HG02642 (cell line): ENCODE data around the gene RIPK1.
"Not testable (repeated sequence)": the region's sequence is repeated elsewhere in the genome, so short reads cannot be mapped to it uniquely, and the experiment has no call there.

Experiments used
- ATAC-seq: cut with Tn5 transposase; IDR thresholded peaks from one replicate; pipeline ENCODE4 v1.9.1; 2021; ENCODE audit warnings: mild to moderate bottlenecking; ENCODE audit not compliant: unreplicated experiment, poor library complexity

The RIPK1 gene

DNA sequence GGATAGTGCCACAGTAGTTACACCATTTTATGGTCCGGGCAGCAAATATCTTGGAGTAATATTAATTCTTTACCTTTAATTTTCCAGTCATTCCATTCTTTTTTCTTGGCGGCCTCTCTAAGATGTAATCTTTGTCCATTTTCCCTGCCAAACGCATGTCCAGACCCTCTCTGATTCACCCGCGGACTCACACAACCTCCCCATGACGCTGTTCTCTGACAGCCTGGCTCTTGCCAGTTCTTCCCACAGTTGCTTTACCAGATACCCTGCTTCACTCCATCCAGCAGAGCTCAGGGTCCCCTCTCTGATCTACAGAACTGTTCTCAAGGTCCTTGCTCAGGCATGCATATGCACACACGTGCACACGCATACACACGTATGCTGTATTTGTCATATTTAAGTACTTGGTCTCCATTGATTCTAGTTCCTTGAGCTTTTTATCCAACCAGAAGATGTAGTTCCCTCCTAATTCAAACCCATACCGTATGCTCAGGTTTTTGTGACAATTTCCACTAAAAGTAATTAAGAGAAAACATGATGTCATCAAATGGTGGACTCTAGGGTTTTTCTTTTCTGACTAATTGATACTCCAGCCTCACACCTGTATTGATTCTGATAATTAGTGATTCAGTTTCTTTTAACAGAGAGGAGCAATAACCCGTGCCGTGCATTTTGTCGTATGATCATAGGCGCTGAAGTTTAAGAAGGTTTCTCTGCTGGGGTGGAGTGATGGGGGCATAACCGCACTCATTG, 60.2 kb downstream of the RIPK1 start:
- no peak for ATAC-seq

DNA sequence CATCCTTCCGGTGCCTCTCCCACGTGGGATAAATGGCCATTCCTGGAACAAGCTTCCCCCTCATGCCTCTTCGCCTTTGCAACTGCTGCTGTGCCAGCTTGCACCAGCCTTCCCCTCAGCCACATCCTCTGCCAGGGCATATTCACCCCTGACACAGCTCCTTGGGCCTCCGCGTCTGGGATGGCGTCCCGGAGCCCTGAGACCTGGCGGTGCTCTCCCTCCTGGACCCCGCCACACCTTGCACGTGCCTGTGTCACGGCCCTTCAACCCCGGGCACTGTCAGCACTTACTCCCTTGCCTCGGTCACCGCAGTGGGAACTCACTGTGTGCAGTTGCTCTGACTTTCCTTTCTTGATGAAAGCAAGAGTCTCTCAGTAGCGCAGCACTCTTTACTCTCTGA, 63.4 kb downstream of the RIPK1 start:
- no peak for ATAC-seq

DNA sequence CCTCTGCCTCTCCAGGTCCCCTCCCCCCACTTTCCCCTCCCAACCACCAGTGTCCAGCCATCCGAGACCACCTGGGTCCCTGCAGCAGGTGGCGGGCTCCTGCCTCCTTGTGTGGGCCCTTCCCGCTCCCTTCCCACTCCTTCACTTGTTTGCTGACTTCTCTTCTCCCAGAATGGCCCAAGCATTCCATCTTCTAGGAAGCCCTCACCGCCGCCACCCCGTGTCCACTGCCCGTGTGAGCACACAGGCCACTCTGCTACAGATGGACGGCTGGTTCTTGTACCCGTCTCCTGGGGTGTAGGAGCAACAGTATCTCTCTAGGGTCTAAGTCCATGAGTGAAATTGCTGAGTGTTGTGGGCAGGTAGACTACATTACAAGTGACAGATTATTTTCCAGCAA, 65.2 kb downstream of the RIPK1 start:
- ATAC-seq = no peak

DNA sequence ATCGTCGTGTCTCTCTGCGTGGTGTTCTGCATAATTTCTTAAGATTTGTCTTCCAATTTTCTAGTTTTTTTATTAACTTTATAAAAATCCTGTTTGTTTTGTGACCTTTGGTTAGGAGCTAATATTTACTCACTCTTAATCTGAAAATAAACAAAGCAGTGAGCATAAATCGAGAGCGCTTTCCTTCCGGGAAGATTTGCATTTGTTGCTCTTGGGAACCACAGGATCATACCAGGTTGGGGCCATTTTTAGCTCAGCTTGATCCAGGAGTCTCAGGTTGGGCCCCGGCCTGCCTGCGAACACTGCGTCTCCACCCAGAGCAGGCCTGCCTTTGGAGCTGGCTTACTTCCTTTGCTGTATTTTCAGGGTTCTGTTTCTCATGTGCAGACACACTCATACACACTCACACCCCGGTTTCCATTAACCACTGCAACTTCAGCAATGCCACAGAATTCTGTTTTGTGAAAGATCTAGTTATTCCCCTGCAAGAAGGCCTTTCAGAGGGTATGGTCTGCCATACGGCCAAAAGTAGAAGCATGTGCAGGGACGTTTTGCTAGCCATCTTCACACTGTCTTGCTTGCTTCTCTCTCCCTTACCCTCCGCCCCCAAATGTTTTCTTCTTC, 67.5 kb downstream of the RIPK1 start:
- no peak for ATAC-seq

DNA sequence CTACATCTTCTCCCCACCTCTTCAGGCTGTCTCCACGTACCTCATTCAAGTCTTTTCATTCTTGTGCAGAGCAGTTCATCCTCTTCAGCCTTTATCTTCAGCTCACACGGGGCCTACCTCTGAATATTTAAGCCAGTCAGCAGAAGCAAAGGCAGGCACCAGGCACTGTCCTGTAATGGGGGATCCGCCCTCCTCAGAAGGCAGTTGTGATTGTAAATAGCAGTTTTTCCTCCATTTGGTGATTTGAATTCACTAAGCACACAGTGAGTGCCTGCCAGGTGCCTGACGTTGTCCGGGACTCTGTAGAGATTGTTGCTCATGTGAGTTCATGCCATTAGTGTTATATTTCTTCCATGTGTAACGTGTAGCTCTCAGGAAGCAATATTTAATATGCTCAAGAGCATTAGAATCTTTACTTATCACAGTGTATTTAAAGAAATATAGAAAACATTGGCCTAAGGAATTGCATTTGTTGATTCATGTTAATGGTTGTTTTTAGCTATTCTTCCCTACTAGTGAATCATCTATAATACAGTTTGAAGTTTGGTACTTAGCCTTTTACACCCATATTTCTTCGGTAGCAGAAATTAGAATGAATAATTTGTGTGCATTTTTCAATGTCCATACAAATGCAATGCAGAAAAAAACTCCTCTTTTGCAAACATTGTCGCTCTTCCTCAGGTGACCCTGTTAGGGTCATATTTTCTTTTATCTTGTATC, 68.2 kb downstream of the RIPK1 start:
- no peak for ATAC-seq

DNA sequence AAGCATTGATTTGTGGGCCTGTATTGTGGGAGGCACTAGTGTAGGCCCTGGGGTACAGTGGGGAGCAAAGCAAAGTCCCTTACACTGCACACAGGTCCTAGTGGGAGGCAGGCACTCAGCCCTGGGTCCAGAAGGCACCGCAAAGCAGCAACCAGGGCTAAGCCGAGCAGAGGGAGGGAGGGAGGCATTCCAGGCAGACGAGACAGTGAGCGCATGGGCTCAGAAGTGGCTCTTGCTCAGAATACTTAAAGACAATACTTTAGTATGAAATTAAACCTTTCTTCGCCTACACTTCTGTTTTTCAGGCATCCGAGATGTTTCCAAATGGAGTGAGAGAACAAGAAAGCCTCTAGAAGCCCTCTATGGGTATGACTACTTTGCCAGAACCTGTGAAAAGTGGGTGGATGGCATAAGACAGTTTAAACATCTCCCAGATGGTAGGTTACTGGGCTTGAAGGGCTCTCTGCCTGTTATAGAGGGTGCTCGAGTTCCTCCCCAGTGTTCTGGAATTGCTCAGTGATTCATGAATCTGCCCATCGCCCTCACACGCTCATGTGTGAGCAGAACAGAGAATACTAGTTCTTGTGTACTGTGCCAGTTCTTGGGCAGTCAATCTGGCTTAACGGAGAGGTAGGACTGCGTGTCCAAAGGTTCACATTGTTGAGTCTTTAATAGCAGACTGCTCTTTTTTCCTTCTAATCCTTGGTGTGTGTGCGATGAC, 68.9 kb downstream of the RIPK1 start:
- ATAC-seq = no peak

DNA sequence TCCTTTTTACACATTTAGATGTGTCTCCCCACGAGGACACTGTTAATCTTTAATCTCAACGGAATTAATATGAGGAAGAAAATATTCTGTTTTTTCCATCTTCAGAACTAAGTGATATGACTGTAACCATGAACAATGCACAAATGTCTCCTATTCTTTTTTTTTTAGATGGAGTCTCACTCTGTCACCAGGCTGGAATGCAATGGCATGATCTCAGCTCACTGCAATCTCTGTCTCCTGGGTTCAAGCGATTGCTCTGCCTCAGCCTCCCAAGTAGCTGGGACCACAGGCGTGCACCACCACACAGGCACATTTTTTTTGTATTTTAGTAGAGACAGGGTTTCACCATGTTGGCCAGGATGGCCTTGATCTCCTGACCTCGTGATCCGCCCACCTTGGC, 69.6 kb downstream of the RIPK1 start:
- not testable (repeated sequence) for ATAC-seq

DNA sequence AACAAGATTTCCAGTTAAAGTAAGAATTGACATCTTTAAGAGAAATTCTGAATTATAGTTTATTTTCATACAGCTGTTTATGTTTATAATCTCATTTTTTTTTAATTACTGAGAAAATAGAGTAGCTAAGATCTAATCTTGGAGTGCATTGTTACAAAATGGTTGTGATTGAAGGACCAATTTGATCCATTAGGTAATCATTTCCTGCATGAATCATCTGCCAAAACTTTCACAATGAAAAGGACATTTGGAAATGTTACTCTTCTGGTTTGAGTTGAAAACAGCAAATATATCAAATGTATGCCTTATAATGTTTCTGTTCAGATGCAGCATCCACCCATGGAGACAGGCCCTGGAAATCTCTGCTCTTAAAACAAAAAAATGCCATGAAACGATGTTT, 70.0 kb downstream of the RIPK1 start:
- no peak for ATAC-seq

DNA sequence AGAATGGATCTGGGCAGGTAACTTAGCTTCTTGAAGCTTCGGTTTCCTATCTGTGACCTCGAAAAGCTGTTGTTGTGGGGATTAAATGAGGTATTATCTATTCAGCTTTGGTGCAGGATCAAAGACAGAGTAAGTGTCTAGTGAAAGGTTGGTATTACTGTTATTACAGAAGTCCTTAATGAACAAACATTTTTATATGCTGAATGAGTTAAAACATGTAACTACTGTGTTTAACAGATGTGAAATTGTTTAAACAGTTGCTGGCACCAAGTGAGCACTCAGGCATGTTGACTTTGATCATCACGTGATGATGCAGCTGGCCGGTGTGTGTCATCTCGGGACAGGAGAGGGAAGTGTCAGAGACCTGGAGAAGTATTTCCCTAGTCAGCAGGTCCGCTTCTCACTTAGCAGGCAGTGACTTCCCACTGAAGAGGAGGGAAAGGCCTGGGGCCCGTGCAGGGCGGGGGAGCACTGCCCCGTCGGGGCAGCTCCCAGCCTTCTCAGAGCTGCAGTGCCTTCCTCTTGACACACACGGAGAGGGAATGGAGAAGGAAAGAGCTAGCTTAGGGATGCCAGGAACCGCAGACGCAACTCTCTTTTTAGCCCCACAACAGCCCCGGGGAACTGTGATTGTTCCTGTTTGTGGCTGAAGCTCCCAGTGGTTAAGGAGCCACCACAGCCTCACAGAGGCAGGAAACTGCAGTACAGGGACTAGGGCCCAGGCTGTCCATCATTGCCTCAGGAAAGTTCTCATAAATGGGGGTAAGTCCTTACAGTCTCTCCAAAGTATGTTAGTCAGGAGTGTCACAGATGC, 71.0 kb downstream of the RIPK1 start:
- no peak for ATAC-seq

DNA sequence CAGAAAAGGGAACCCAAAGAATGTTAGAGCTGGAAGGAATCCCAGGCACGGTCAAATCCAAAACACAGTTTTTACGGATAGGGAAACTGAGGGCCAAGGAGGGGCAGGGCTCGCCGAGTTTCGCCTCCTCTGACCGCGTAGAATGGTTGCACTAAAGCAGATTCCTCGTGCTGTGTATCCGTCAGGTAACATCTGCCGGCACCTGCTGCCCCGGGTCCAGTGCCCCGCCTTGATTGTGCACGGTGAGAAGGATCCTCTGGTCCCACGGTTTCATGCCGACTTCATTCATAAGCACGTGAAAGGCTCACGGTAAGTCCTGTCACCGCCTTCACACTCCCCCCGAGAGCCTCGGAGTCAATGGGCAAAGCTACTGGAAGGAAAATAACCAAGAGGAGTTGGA, 71.9 kb downstream of the RIPK1 start:
- ATAC-seq = no peak

DNA sequence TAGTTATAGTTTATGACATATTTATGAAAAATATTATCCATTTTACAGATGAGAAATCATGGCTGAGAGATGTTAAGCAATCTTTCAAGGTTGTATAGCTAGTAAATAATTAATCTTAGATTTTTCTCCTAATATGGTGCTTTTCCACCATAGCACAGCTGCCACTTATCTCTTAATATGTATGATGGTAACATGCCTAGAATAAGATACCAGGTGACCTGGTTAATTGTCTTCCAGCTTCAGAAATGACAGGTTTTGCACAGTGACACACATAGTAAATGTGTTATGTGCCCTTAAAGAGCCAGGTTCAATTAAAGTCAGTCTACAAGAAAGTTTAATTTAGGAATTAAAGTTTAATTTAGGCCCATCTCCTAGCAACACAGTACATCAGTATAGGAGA, 74.2 kb downstream of the RIPK1 start:
- ATAC-seq = no peak

DNA sequence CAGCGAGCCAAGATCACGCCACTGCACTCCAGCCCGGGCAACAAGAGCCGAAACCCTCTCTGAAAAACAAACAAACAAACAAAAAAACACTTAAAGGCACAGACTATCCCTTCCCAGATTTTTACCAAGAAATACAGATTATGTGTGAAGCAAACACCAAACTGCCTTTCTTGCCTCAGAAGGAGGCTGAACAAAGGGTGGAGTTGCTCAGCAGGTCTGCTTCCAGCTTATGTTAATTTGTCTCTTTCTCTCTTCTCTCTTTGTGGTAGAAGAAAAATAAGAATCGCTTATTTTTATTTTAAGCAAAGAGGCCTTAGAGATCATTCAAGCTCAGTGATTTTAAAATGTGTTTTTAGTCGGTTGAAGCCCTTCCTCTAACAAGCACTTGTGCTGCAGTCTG, 74.9 kb downstream of the RIPK1 start:
- ATAC-seq = no peak

DNA sequence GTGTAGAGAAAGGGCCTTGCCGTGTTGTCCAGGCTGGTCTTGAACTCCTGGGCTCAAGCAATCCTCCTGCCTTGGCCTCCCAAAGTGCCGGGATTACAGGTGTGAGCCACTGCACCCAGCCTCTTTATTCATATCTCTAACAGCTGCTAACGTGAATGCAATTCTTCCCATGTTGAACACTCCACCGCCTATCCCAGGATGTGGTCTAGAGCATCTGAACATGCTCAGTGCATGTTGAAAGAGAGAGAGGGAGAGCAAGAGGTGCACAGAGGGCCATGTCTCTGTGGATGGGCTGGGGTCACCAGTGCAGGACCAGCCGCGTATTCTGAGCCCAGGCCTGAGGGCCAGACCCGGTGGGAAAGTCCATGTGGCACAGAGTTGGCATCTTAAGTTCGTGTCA, 76.3 kb downstream of the RIPK1 start:
- ATAC-seq = no peak

DNA sequence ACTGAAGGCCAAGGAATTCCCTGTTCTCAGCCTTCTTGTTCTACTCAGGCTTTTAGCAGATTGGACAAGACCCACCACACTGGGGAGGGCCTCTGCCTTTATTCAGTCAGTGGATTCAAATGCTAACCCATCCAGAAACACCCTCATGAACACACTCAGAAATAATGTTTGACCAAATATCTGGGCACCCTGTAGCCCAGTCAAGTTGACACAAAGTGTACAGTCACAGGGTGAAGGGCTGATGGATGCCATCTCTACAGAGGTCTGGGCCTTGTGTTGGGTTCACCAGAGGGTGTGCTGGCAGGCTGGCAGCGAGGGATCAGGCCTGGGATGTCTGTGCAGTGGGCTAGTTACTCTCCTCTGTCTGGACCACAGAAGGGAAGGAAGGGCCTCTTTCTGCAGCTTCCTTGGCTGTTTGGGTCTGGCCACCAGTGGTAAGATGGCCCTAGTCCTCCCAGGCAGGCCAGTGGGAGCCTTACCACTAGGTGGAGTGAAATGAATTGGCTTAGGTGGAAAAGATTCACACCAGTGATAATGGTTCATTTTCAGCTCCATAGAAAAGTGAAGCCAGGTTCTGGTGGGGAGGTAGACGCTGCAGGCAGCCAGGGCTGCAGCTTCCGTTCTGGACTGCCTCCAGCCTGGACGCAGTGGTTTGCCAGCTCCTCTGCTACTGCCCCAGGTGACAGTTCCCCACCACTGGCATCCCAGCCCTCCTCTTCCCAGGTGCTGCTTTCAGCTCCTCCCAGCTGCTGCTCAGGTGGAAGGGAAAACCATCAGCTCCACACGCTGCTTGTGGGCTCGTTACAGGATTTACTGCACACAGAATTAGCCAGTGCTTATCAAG, 79.8 kb downstream of the RIPK1 start:
- ATAC-seq = no peak

DNA sequence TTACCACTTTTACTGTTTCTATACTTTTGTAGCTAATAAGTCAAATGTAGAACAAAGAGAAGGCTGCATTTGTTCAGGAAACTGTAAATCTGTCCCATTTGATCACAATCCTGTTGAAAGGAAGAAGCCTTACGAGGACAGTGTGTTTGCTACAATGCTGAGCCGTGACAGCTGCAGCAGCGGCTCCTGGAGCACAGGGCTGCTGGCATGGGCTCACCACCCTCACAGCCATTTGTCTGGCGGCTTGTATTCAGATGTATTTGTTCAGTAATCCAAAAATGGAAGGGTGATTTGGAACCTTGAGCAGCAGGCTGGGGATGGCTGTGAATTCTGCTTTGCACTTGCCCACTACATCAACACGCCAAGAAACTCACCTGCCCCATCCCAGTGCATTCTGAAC, 83.4 kb downstream of the RIPK1 start:
- no peak for ATAC-seq

DNA sequence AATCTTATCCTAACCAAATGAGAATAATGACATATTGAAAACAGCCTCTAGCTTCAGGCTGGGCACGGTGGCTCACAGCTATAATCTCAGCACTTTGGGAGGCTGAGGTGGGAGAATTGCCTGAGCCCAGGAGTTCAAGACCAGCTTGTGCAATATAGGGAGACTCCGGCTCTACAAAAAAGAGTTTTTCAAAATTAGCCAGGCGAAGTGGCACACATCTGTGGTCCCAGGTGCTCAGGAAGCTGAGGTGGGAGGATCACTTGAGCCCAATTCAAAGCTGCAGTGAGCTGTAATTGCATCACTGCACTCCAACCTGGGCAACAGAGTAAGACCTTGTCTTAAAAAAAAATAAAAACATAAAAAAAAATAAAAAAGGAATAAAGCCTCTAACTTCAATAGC, 84.4 kb downstream of the RIPK1 start:
- no peak for ATAC-seq

DNA sequence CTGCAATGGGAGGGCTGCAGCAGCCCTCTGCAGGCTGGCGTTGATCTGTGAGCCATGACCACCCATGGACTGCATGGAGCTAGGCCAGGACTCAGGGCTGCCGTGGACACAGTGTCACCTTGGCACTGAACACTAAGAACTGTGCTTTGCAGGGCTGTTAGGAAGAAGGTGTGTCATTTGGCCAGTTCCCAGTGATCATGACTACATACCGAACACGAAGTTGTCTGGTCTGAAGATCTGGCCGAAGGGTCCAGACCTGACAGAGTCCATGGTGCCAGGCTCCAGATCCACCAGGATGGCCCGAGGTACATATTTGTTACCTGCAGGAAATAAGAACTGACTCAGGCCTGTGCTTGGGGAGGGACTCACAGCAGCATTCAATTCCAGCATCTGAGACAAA, 87.1 kb downstream of the RIPK1 start:
- not testable (repeated sequence) for ATAC-seq

DNA sequence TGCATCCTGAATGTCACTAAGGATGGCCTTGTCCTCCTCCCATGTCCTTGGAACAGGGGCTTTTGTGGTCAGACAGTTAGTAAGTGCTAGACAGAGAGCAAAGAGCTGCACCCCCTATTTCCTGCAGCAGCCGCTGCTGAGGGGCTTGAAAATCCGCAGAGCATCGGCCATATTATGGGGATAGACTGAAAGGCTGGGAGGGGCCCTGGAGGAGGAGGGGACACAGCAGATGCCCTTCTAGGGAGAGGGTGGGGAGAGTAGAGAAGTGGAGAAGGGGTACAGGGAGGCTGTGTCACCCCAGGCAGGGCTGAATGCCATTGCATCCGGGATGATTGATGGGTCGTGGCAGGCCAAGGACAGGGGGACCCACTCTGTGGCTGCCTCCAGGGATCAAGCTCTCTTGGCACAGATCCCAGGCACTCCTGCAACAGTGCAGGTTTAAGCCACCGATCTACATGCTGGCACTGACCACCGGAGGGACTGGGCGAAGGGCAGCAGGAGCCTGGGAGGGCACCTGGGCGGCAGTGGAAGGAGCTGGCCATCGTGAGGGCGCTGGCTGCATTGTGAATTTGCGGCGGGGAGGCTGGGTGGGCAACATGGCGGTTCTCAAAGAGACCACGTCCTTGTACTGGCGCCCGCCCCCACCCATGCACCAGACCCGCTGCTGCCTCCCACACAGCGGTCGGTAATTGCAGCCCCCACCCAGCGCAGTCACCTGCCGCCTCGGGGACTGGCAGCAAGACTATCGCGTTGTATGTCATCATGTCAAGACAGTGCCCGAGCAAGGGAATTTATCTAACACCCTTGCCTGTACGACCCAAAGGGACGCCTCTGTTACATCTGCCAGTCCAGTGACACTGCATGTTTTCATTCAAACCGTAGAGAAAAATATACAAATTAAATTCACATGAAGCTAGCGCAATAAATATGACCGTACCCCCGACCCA, 88.2 kb downstream of the RIPK1 start:
- not testable (repeated sequence) for ATAC-seq
